Natural killer cell (primary cell): ENCODE data around the gene EFNB2. TPM values are rescaled to one million over a fixed set of nuclear protein-coding genes. Genes with fewer than 3 reads are reported as not detected.

Source experiments
- ATAC-seq, 3 donors: fragments of 150-1000 bp in 2 of 3; fragments of 200-7000 bp in 1 of 3; cut with Tn5 transposase; 1 replicate in 1 of 3; 2 replicates in 2 of 3; pipeline ENCODE4 v1.10.0; 2021; ENCODE audit warnings: mild to moderate bottlenecking in 2 of 3, moderate library complexity in 2 of 3
- DNase-seq, 2 donors: peaks; one replicate each; pipeline versions ENCODE4 v3.0.0 to v3.0.0-alpha.2; 2013 to 2021; ENCODE audit warnings: mixed read lengths in 1 of 2
- H3K27ac ChIP-seq: one replicate; pipeline ENCODE4 v1.5.1; 2013; ENCODE audit warnings: mild to moderate bottlenecking, low read length
- H3K27me3 ChIP-seq: one replicate; pipeline ENCODE4 v1.6.1; 2013; ENCODE audit warnings: low read length; ENCODE audit not compliant: control insufficient read depth, insufficient read depth
- H3K36me3 ChIP-seq: one replicate; pipeline ENCODE4 v1.6.1; 2013; ENCODE audit warnings: low read length; ENCODE audit not compliant: control insufficient read depth, insufficient read depth
- H3K4me1 ChIP-seq: one replicate; pipeline ENCODE4 v1.6.1; 2013; ENCODE audit warnings: low read length; ENCODE audit not compliant: control insufficient read depth, insufficient read depth
- H3K4me3 ChIP-seq: one replicate; pipeline ENCODE4 v1.5.1; 2013; ENCODE audit warnings: low read length
- H3K9me3 ChIP-seq: one replicate; pipeline ENCODE4 v1.6.1; 2013; ENCODE audit warnings: low read length; ENCODE audit not compliant: control insufficient read depth, insufficient read depth
- H3K27ac Mint-ChIP-seq, 2 donors: one replicate each; pipeline ENCODE4 v1.8.0; 2022; ENCODE audit warnings: mild to moderate bottlenecking in 2 of 2, mixed read lengths in 2 of 2, moderate library complexity in 1 of 2
- H3K27me3 Mint-ChIP-seq, 2 donors: one replicate each; pipeline ENCODE4 v1.8.0; 2022; ENCODE audit warnings: low read depth in 2 of 2, mixed read lengths in 2 of 2
- H3K36me3 Mint-ChIP-seq: one replicate; pipeline ENCODE4 v1.8.0; 2022; ENCODE audit warnings: mixed read lengths
- H3K4me1 Mint-ChIP-seq, 2 donors: one replicate each; pipeline ENCODE4 v1.8.0; 2022; ENCODE audit warnings: mixed read lengths in 2 of 2
- H3K4me3 Mint-ChIP-seq: one replicate; pipeline ENCODE4 v1.8.0; 2022; ENCODE audit warnings: mild to moderate bottlenecking, moderate library complexity, mixed read lengths
- H3K9me3 Mint-ChIP-seq, 2 donors: one replicate each; pipeline ENCODE4 v1.8.0; 2022; ENCODE audit warnings: mixed read lengths in 2 of 2
- CTCF ChIP-seq: fragments of 200-600 bp; IDR thresholded peaks from one replicate; pipeline ENCODE4 v1.8.0; 2022; ENCODE audit warnings: antibody characterized with exemption
- WGBS: methylation state at CpG from one replicate; pipeline ENCODE4 v1.1.7; 2013; ENCODE audit warnings: missing lambda C conversion rate; ENCODE audit not compliant: insufficient coverage; 5-methylcytosine and 5-hydroxymethylcytosine counted together
- intact Hi-C: fragments of 100-400 bp; cut with micrococcal nuclease; formaldehyde crosslinking; loops from one replicate; pipeline ENCODE4 v1.14.2; 2022
- total RNA-seq, 4 donors: library from RNA; stranded (reverse); fragments of 120-200 nt in 1 of 4; gene quantifications; one replicate each; pipeline versions ENCODE4 v1.2.3 to v1.2.4, GENCODE V29; 2013 to 2022

EFNB2 gene
- total RNA-seq, 3 donors from 2014 or later (not counting 1 experiment from before 2014, with no cell fraction given) = 0.16 to 0.33 (median 0.33) TPM

GRCh38 chr13:106488686-106489085 is 46.8 kb downstream of the EFNB2 start:
- no peaks in the 10 kb centered on the region for H3K36me3 ChIP-seq

GRCh38 chr13:106488076-106488475 is 47.4 kb downstream of the EFNB2 start:
- Mint-ChIP-seq H3K27me3 (peaks cover 25 to 55% of the 10 kb centered on the region in 2 donors), H3K4me3 (no peak overlapping the region), H3K9me3 (no peaks in the 10 kb centered on the region), H3K36me3 (no peaks in the 10 kb centered on the region), H3K4me1 (peaks cover 18 to 19% of the 10 kb centered on the region in 2 donors), H3K27ac (no peak overlapping the region)
- Histone ChIP-seq H3K4me1 (peaks cover 10% of the 10 kb centered on the region), H3K27ac (no peak overlapping the region), H3K4me3 (no peak overlapping the region), H3K36me3 (no peaks in the 10 kb centered on the region), H3K27me3 (peaks cover 11% of the 10 kb centered on the region), H3K9me3 (no peaks in the 10 kb centered on the region)
- no peak for ATAC-seq
- no peak for TF ChIP-seq CTCF
- no peak for DNase-seq
- intact Hi-C loops = no loop called here
- 74% methylated on average over 8 of the region's 8 CpGs for WGBS

More at GRCh38 chr13:106488686-106489085, 46.8 kb downstream of the EFNB2 start:
- H3K4me3 Mint-ChIP-seq = no peak overlapping the region
- no peak for DNase-seq
- no peaks in the 10 kb centered on the region for H3K9me3 ChIP-seq
- no peak overlapping the region for H3K27ac Mint-ChIP-seq
- no peak for TF ChIP-seq CTCF
- intact Hi-C loops = no loop called here
- peaks cover 13% of the 10 kb centered on the region for H3K27me3 ChIP-seq
- H3K27me3 Mint-ChIP-seq = peaks cover 25 to 55% of the 10 kb centered on the region in 2 donors
- no peak for ATAC-seq
- H3K36me3 Mint-ChIP-seq = no peaks in the 10 kb centered on the region
- H3K4me1 Mint-ChIP-seq = peaks cover 24 to 25% of the 10 kb centered on the region in 2 donors
- H3K27ac ChIP-seq = no peak overlapping the region
- no CpG with 5 or more reads among the region's 2 CpGs for WGBS
- H3K9me3 Mint-ChIP-seq = no peaks in the 10 kb centered on the region
- no peak overlapping the region for H3K4me3 ChIP-seq
- H3K4me1 ChIP-seq = peaks cover 16% of the 10 kb centered on the region

GRCh38 chr13:106487129-106487528 is 48.3 kb downstream of the EFNB2 start:
- Mint-ChIP-seq H3K27ac (no peak overlapping the region), H3K9me3 (peaks cover 0 to 3% of the 10 kb centered on the region in 2 donors), H3K36me3 (no peaks in the 10 kb centered on the region), H3K27me3 (peaks cover 26 to 57% of the 10 kb centered on the region in 2 donors), H3K4me1 (peaks cover 16 to 17% of the 10 kb centered on the region in 2 donors), H3K4me3 (no peak overlapping the region)
- intact Hi-C loops = no loop called here
- ATAC-seq = no peak
- no peak overlapping the region for H3K4me3 ChIP-seq
- H3K27me3 ChIP-seq = peaks cover 10% of the 10 kb centered on the region
- H3K36me3 ChIP-seq = no peaks in the 10 kb centered on the region
- 93% methylated on average over 5 of the region's 6 CpGs for WGBS
- H3K27ac ChIP-seq = no peak overlapping the region
- H3K4me1 ChIP-seq = peaks cover 4% of the 10 kb centered on the region
- no peak for DNase-seq
- no peak for TF ChIP-seq CTCF
- no peaks in the 10 kb centered on the region for H3K9me3 ChIP-seq

- peaks cover 10% of the 10 kb centered on the region for H3K27me3 ChIP-seq
- H3K4me3 ChIP-seq = no peak overlapping the region
- WGBS = 83% methylated on average over 2 of the region's 2 CpGs
- no peaks in the 10 kb centered on the region for H3K36me3 ChIP-seq
- H3K27ac ChIP-seq = no peak overlapping the region
- H3K4me1 Mint-ChIP-seq = peaks cover 8% of the 10 kb centered on the region in 2 donors
- intact Hi-C loops = no loop called here
- H3K36me3 Mint-ChIP-seq = no peaks in the 10 kb centered on the region
- TF ChIP-seq CTCF = no peak
- ATAC-seq (no peak), DNase-seq (no peak)
- no peak overlapping the region for H3K4me3 Mint-ChIP-seq
- H3K9me3 ChIP-seq = no peaks in the 10 kb centered on the region
- H3K4me1 ChIP-seq = peaks cover 4% of the 10 kb centered on the region
- H3K27ac Mint-ChIP-seq = no peak overlapping the region
- H3K9me3 Mint-ChIP-seq = peaks cover 0 to 3% of the 10 kb centered on the region in 2 donors
- H3K27me3 Mint-ChIP-seq = peaks cover 22 to 49% of the 10 kb centered on the region in 2 donors
These were observed 49.2 kb downstream of the EFNB2 start for GRCh38 chr13:106486287-106486686.
